ENCODE results near the gene CORO7. TPM values are rescaled to one million over a fixed set of nuclear protein-coding genes. Genes with fewer than 3 reads are reported as not detected.

The CORO7 gene
- total and polyA plus RNA-seq, 9 of the 15 experiments (the other 6 are each of a cell fraction or from before 2014, with no cell fraction given), result 0.45 to 77.2 (median 18.7) TPM

DNA sequence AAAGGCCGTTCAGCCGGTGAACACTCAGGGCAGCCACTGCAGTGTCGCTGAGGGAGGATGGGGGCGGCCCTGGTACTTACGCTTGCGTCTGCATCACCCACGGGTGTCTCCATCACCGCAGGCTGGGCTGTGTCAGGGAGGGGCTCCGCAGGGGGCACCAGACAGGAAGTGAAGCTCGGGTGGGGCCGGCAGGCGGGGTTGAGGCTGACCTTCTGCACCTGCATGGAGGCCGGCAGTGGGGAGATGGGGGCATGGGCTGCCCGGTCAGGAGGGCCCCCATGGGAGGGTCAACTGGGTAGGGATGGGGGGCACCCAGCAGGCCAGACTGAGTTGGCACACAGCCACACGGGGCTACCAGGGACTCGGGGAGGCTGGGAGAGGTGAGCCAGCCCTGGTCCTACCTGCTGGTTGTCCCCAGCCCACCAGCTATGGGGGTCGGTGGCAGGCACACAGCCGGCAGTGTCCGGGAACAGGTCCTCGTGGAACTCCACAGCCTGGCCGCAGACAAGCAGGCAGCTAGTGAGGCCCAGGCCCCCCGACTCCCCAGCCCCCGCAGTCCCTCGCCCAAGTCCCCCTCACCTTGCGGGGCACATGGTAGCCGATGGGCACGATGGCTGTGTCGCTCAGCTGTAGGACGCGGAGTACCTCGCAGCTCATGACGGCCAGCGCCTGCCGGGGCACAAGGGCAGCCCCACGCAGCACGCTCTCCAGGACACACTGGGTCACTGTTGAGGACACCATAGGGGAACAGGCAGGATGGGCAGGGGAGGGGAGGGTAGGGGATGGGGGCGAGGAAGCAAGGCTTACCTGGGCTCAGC is 52.0 kb downstream of the CORO7 start:
- WGBS (ENCODE audit: insufficient coverage, low coverage, missing lambda C conversion rate), result 90% methylated on average over 27 of the region's 37 CpGs
- Histone ChIP-seq H3K4me2 (ENCODE audit: insufficient read depth, low read length) (no peak overlapping the region), H3K4me1 (replicated peaks in 1 of 2; ENCODE audit: control insufficient read depth in 2 of 2, insufficient read depth in 2 of 2, low read length in 2 of 2) (peaks cover 1 to 61% of the 10 kb centered on the region in 2 experiments; a peak in 3 of 5 replicates), H3K27me3 (ENCODE audit: control insufficient read depth in 2 of 2, insufficient read depth in 2 of 2, low read length in 2 of 2) (no peaks in the 10 kb centered on the region), H3K9me3 (replicated peaks; ENCODE audit: control insufficient read depth, insufficient read depth, low read depth, low read length) (no peaks in the 10 kb centered on the region), H2AFZ (ENCODE audit: low read depth, low read length) (no peak overlapping the region), H3K27ac (ENCODE audit: extremely low read depth, low read depth, low read length) (no peak overlapping the region), H3K36me3 (ENCODE audit: control insufficient read depth, insufficient read depth, low read length) (peaks cover 48% of the 10 kb centered on the region; the same call in 2 of the 3 replicates), H3K79me2 (ENCODE audit: control insufficient read depth, insufficient read depth, low read length) (no peaks in the 10 kb centered on the region), H3K4me3 (no peak overlapping the region), H3K9me1 (ENCODE audit: control insufficient read depth, insufficient read depth, low read length) (no peaks in the 10 kb centered on the region), H4K20me1 (replicated peaks; ENCODE audit: control insufficient read depth, insufficient read depth, low read length) (0 out of 2 replicates have a peak, but pooled peaks cover 2% of the 10 kb centered on the region), H3K9ac (ENCODE audit: insufficient read depth in 1 of 2, low read depth in 2 of 2, low read length in 2 of 2) (no peak overlapping the region)
- ChIA-PET POLR2A (interaction anchor here (0.6 kb wide), 1 partner anchor 105 kb away, joined by 3 read pairs; no protein-coding TSS in a partner anchor), CTCF (ENCODE audit: low intra/inter-chr PET ratio) (interaction anchor here (0.6 kb wide), 1 partner anchor 79 kb away, joined by 5 read pairs; no protein-coding TSS in a partner anchor)
- ATAC-seq (no peak), FAIRE-seq (no peak), DNase-seq (ENCODE audit: extremely low read depth in 1 of 4, low spot score in 3 of 4) (no peak)
- intact Hi-C loops (cut with micrococcal nuclease) (no loop called here), in situ Hi-C loops (cut with MboI) (loop anchor here (5.0 kb wide), 1 partner anchor 38 kb away; no protein-coding TSS in a partner anchor)
- BruUV-seq (replicated peaks), result no TSS peak
- TF ChIP-seq, protein P1, sequence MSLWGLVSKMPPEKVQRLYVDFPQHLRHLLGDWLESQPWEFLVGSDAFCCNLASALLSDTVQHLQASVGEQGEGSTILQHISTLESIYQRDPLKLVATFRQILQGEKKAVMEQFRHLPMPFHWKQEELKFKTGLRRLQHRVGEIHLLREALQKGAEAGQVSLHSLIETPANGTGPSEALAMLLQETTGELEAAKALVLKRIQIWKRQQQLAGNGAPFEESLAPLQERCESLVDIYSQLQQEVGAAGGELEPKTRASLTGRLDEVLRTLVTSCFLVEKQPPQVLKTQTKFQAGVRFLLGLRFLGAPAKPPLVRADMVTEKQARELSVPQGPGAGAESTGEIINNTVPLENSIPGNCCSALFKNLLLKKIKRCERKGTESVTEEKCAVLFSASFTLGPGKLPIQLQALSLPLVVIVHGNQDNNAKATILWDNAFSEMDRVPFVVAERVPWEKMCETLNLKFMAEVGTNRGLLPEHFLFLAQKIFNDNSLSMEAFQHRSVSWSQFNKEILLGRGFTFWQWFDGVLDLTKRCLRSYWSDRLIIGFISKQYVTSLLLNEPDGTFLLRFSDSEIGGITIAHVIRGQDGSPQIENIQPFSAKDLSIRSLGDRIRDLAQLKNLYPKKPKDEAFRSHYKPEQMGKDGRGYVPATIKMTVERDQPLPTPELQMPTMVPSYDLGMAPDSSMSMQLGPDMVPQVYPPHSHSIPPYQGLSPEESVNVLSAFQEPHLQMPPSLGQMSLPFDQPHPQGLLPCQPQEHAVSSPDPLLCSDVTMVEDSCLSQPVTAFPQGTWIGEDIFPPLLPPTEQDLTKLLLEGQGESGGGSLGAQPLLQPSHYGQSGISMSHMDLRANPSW (CRISPR knock-in tag; IDR thresholded peaks at IDR 0.05), result no peak
- TF ChIP-seq SPI1 (IDR thresholded peaks at IDR 0.05; ENCODE audit: borderline replicate concordance, low read depth, low read length) (no peak), ZNF699 (CRISPR knock-in tag; IDR thresholded peaks at IDR 0.05; ENCODE audit: insufficient replicate concordance) (no peak), ZNF354B (CRISPR knock-in tag; IDR thresholded peaks at IDR 0.05) (no peak), ELF4 (CRISPR knock-in tag; IDR thresholded peaks at IDR 0.05) (no peak)

Measured in K562 (cell line).